ENCODE measurements around the gene COQ10B.

Gene COQ10B

DNA sequence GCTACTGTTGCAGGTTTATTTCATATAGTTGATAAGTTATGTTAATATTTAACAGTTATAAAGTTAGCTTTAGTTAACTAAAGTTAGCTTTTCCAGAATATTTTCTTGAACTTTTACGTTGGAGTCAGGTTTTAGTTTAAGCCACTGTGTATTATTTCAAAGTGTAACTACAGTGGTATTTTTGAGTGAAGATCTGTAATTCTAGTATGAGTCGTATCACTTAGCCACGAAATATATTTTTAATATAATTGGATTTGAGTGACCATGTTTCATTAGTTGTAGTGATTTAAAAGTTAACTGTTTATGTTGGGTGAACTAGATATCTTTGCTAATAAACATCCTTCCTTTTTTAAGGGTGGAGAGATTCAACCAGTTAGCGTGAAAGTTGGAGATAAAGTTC, 49.3 kb downstream of the COQ10B start:
- DNase-seq = no peak

DNA sequence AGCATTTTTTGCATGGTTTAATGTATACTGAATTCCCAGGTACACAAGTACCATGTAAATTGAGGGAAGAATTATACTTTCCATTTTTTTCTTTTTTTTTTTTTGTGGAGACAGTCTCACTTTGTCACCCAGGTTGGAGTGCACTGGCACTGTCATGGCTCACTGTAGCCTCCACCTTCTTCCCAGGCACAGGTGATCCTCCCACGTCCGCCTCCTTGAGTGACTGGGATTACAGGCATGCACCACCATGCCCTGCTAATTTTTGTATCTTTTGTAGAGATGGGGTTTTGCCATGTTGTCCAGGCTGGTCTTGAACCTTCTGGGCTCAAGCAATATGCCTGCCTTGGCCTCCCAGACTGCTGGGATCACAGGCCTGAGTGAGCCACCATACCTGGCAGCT, 50.6 kb downstream of the COQ10B start:
- no peak for DNase-seq

- DNase-seq = no peak
Measured at GRCh38 chr2:197504512-197504911, 51.2 kb downstream of the COQ10B start.

DNA sequence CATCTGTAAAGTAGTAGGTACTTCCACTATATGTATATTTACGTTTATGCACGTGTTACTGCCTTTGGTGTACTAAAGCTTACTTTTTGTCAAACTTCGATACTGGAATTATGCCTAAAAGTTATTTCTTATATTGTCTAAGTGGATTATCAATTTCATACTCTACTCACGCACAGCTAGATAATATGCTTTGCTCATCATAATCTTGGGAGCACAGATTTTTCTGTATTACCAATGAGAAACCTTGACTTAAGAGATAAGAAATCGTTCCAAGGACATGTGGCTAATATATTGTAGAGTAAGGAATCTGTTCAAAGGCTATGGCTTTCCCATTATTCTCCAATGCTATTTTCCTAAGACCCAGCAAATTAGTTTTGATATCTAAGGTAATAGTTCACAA, 53.3 kb downstream of the COQ10B start:
- no peak for DNase-seq

GRCh38 chr2:197513915-197514314, 60.6 kb downstream of the COQ10B start:
- no peak for DNase-seq

DNA sequence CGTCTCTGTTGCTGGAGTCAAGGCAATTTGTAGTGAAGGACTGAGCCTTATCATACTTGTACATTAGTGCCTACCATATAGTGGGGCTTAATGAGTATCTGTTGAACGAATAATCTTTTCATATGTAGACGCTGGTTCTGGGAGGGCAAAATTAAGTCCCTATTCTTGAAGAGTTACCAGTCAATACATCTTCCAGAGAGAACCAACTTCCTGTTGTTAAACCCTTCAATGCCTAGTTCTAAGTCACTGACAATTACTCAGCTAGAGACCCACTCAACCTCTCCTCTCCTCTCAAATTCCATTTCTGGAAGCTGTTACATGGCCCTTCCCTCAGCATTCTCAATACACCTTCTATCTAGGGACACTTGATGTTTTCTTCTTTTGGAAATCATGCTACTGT, 61.4 kb downstream of the COQ10B start:
- DNase-seq = no peak

GRCh38 chr2:197515315-197515738, 62.0 kb downstream of the COQ10B start:
- DNase-seq = no peak

GRCh38 chr2:197515739-197516392, 62.5 kb downstream of the COQ10B start, which contains the start of gene MOB4:
TSS of gene MOB4 (plus strand) at chr2:197516066. CDS start at chr2:197516087, 21 bp downstream.
- DNase-seq = peak; percentile 93

GRCh38 chr2:197516393-197516761, 63.0 kb downstream of the COQ10B start:
- DNase-seq = no peak

- no peak for DNase-seq
Measured at GRCh38 chr2:197517150-197517549, 63.8 kb downstream of the COQ10B start.

All from fibroblast of upper back skin (primary cell).